ENCODE results near the gene EEFSEC.

Gene EEFSEC

DNA sequence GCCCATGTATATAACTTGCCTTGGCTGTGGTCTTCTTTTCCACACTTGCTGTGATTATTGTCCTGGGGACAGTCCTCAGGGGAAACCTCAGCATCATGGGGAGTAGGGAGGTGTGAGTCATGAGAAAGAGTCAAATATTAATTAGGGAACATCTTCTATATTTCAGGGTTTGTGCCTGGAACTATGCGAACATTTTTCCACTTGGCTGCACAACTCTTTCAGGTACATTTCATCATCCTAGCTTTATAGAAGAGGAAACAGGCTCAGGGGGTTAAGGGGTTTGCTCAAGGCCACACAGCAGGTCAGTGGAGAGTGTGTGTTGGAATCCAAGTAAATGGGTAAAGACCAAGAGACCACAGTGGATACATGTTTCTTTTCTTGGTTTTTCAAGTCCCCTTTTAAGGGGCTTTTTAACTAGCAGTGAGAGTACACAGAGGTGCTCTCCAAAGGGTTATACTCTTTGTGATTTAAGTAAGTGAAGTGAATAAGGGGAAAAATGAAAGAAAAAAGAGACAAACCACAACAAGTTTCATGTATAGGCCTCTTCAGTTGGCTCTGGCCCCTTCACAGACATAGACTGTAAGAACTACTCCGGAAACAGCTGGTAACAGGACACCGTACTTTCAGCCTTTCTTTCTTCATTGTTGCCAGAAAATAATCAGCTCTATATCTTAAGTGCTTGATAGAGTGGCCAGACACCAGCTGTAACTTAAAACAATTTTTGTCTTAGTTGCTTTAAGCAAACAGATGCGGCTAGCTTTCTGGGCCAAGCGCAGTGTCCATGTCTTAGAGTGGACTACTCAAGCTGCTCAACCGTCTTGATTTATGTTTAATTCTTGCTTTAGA is 64.6 kb downstream of the EEFSEC start:
- no peak for DNase-seq (ENCODE audit: low read depth)

DNA sequence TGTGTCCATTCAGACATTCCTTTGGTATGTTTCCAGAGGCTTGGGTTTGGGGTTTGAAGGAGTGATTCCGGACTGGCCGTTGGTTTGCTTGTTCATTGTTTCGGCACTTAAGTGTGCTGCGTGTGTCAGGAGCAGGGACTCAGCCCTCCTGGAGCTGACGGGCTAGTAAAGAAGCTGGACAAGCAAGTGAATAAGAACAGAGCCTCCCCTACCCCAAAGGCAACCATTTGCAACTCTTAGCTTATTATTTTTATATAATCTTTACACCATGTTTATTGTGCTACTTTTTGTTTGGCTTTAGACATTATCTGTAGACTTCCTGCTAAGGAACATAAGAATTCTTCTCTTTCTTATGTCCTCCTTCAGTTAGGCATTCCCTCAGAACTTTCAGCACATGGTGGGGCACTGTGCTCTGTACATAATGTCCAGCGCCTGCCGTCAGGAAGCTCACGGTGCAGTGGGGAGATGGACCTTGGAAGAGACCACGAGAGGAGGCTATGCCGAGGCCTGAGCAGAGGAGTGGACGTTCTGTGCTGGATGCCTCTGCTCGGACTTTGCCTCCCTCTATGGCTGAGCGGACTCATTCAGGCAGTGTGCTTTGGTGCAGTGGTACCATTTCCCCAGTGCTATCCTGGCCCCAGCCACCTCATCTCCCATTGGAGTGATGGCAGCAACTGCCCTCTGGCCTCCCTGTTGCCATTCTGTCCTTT is 65.4 kb downstream of the EEFSEC start:
- no peak for DNase-seq (ENCODE audit: low read depth)

DNA sequence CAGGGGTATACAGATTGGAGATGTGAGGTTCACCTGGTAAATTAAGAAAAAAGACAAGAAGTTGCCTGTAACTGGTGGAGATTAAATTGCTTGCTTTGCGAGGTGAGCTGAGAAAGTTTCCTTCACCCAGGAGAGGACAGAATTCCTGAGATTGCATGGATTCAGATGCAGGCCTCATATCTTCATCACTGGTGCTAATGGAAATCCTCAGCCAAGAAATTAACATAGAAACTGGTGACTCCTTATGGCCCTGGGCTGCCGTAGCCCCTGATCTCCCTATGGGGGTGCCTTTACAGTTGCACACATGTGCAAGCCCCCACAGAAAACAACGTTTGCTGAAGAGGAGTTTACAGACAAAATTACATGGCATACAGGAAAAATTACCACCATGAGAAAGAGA is 68.0 kb downstream of the EEFSEC start:
- no peak for DNase-seq (ENCODE audit: low read depth)

DNA sequence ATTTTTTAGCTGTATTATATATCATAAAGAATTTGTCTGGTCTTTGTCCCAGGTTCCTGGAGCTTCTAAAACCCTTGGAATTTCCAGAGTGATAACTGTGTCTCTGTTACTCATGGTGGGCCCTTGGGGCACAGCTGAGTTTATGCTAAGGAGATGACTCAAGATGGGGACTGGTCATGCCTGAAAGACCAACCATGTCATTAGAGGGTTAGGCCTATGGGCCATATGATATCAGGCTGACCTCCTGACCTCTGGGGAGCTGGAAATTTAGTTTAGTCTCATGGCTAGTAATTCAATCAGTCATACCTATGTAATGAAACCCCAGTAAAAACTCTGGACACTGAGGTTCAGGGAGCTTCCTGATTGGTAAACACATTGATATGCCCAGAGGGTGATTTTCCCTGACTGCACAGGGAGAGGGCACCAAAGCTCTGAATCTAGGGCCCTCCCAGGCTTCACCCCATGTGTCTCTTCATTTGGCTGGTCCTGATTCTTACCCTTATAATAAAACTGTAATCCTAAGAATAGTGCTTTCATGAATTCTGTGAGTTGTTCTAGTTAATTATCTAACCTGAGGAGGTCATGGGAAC is 69.6 kb downstream of the EEFSEC start:
- DNase-seq (ENCODE audit: low read depth), result no peak

DNA sequence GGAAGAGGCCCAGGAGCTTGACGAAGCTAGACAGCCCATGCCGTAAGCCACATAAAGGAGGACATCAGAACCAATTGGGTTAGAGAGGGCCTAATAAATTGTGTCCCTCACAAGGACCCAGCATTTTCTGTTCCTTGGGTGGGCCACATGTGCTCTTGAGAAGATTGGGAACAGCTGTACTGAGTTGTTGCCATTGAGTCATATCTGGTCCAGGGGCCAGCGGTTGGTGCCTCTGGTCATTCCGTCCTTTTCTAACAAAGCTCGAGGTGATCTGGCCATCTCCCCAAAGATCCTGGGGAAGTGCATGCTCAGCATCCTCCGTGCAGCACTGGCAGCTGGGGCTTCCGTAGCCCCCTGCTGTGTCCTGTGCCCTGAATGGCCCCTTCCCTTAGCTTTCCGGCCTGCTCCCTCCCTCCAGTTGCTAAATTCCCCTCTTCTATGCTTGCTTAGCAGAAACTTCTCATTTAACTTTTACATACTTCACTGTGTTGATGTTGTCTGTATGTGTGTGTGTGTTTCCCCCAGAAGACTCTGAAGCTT is 73.0 kb downstream of the EEFSEC start:
- DNase-seq (ENCODE audit: low read depth), result no peak

DNA sequence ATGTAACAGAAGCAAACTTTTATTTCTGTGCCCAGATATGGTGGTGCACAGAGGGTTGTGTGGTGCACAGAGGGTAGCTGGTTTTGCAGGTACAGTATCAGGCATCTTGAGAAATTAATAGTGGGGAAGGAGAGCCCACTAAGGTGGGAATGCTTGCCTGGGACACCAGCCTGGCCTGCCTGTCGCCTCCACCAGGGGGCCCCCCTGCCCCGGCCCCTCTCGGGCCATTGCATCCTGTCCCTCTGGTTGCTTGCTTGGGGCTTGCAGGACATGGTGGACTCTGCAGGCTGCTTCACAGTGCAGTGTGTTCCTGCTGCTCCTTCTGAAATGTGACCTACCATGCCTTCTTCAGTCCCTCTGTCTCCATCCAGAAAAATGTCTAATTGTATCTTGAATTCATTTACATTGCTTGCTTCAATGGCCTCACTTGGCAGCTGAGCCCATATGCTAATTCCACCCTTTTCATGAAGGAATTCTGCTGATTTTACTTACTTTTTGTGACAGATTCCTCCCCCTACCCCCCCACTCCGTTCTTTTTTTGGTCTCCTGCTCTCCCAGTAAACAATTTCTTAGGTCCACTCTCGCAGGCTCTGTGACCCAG is 73.6 kb downstream of the EEFSEC start:
- no peak for DNase-seq (ENCODE audit: low read depth)

DNA sequence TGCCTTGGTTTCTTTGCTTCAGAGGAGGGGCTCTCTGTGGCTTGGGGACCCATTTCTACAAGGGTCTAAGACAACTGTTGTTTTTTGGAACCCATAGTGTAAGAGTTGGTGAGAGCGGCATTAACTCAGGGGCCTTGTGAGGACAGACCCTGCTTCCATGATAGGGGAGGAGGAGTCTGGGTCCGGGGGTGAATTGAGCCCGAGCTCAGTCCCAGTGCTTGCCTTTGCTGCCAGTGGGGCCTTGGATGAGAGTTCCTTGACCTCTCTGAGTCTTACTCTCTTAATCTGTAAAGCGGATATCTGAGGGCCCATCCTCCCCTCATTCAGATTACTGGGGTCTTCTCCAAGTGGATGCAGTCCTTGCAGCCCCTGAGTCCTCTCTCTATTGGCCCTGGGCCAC is 74.2 kb downstream of the EEFSEC start:
- no peak for DNase-seq (ENCODE audit: low read depth)

DNA sequence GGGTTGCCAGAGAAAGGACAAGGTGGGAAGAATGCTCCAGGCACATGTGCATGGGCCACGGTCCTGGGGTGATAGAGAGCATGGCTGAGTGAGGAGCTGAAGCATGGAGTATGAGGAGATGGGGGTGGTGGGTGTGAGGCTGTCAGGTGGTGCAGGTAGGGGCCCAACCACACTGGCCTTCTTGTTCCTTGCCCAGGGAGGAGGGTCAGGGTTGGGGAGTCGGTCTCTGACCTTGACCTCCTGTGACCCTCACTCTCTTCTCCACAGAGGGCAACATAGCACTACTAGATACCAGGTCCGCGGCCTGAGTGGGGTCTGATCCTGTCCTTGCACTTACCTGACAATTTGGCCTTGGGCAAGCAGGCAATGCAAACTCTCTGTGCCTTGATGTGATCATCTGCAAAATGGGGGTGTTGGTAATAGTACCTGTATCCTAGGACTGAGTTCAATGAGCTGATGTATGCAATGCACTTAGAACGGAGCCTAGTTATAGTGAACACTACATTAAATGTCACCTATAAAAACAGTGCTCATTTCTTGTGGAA is 75.2 kb downstream of the EEFSEC start:
- no peak for DNase-seq (ENCODE audit: low read depth)

DNA sequence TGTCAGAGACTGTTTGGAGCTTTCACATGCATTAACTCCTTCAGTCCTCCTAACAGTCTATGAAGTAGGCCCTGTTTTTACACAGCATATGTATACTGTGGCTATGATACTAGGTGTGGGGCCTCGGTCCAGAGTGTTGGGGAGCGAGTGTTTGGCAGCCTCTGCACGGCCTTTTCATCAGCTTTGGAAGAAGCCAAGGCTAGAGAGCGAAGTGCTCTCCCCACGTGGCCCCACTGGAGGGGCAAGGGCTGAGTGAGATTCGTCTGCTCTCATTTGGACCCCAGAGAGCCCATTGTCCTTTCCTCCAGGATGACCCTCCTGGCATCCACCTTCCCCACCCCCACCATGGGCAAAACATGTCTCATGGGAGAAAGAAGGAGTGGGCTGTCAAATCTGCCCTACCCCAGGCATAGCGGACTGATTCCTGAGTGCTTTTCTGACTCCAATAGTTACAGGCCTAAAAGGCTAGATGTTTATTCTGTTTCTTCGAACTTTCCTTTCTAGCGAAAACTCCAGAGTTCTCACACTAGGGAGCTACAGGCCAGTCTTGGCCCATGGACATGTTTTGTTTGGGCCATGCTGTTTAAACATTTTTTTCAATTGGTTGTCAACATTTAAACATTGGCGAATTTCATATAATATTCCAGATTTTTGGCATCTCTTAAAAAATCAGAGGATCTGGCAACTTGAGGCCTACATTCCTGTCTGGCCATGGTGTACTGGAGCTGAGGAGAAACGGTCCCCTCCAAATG is 76.0 kb downstream of the EEFSEC start:
- no peak for DNase-seq (ENCODE audit: low read depth)

DNA sequence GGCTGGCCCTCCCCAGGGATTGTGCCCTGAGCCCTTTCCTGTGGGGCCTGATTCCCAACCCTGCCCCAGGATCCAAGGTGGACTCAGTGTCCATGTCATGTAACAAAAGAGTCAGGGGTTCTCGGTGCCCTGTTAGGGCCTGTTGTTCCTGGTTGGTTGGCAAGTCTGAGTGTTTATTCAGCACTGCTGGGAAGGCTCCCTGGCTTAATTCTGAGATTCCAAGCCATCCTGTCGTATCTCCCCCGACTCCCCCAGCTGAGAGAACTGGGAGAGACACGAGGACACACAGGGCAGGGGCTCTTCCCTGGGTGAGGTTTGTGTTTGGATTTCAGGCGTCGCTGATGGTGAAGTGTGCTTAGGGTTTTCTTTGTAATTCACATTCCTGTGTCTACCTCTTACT is 78.3 kb downstream of the EEFSEC start:
- DNase-seq (ENCODE audit: low read depth), result no peak

DNA sequence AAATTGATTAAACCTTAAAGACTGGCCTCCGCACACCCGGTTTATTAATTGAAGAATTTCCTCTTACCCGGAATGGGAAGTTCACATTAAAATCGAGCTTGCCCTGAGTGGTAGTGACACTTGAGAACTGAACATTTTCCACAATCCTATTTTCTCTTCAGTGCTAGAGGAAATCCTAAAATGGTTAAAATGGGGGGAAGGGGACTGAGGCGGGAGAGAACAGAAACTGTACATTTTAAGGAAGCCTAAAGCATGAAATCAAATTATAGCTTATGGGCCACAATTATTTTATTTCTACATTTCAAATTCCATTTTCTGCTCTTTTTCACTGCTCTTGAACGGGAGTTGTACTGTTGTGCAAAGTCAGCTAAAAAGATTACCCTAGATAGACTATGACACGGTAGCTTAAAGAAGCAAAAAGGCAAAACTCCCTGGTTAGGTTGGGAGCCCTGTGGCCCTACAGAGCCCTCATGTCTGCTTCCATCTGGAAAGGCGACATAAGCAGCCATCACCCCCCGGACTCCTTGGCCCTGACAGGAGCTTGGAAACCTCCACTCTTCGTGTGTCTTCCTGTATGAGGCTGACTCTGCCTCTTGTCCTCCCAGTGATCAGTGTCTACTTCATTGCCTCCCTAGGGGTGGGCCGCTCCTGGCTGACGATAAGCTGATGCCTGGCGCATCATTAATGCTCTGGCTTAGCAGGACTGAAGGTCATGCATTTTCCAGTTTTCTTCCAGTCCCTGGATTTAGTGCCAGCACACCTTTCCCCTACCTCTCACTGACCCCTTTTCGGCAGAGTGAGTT is 79.3 kb downstream of the EEFSEC start:
- DNase-seq (ENCODE audit: low read depth), result no peak

DNA sequence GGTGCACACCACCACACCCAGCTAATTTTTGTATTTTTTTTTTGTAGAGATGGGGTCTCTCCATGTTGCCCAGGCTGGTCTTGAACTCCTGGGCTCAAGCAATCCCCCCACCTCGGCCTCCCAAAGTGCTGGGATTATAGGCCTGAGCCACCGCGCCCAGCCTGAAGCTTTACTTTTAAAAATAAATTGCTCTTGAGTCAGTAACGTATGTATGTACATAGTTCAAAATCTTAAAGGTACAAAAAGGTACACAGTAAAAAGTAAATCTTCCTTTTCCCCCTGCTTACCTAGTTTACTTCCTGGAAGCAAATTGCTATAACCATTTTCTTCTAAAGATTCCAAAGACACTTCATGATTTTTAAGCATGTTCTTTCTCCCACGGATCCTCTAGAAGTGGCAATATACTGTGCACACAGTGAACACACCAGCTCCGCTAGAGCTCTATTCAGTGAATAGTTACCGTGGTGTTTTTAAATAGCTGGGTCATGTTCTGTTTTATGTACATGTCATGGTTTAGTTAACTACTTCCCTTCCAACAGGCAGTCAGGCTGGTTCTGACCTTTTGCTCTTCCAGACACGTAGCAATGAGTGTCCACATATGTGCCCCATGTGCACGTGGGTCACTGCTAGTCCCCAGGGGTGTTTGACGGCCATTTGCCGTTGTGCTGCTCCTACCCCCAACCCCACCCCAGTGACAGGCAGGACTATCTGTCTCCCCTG is 82.1 kb downstream of the EEFSEC start:
- DNase-seq (ENCODE audit: low read depth), result no peak

DNA sequence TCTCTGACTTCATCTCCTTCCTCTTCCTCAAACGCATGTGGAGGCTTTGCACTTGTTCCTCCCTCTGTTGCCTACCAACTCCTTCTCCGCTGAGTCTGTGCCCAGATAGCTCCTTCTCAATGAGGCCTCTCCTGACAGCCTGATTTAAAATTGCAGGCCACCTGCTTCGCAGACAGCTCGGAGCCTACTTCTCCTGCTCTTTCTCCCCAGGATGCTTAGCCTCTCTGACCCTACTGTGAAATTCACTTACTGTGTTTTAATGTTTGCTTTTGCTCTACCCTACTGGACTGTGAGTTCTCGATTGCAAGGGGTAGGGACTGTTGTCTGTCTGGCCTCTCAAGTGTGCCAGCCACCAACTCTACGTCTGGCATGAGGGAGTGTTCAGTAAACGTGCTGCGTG is 83.4 kb downstream of the EEFSEC start:
- no peak for DNase-seq (ENCODE audit: low read depth)

DNA sequence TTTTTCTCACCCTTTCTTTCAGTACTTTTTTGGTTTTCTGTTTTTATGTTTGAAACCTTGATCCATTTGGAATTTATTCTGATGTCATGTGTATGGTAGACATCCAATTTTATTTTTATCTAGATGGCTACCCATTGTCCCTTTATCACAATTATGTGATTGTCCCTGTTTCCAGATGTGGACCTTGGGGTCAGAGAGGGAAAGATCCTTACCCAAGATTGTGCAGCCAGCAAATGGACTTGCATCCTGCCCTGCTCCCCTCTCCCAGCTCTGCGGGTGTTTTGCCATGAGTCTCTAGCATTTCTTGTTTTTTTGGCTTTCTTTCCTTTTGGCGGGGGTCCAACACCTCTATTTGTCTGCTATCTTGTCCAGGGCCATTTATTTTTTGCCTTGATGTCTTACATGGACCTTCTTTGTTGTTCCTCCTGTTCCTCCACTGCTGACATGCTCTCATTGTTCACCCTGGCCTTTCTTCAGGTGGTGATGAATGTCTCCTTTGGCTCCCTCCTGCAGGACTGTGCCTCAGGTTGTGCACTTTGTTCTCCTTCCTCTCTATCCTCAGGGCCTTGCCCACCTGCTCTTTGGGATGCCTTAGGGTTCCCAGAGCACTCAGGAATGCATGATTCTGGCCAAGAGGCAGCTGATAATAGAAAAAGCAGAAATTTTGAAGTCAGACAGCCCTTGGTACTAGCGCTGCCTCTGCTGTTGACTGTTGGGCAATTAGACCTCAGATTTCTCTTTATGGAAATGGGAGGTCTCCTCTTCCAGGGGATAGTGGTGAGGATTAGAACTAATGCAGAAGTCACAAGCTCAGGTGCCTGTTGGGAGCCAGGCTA is 84.3 kb downstream of the EEFSEC start:
- no peak for DNase-seq (ENCODE audit: low read depth)

DNA sequence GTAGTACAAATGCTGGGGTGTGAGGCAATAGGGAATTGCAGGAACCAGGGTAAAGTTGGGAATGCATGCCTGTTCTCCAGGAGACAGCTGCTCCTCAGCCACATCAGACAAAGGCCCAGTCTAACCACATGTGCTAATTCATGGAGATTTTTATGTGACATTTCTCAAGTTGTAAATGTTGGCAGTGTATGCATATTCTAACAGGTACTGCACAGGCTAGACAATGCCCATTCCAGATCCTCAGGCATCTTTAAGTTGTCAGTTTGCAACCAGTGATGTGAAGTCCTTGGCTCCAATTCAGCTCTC is 84.9 kb downstream of the EEFSEC start:
- DNase-seq (ENCODE audit: low read depth), result no peak

DNA sequence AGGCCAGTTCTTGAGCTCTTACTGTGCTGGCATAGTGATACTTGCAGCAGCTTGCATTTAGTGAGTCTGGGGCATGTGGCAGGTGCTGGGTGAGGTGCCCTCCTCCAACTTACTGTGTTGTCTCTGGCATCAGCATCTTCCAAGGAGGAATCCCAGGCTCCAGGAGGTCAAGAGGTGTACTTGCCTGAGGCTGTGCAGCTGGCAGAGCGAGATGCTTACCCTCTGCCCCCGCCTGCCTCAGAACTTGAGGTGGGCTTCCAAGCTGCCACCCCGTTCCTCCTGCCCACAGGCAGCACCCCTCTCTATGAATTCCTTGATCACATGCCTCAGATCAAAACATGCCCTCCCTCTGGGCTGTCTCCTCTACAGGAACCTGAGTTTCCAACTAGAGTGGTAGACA is 86.0 kb downstream of the EEFSEC start:
- DNase-seq (ENCODE audit: low read depth), result no peak

DNA sequence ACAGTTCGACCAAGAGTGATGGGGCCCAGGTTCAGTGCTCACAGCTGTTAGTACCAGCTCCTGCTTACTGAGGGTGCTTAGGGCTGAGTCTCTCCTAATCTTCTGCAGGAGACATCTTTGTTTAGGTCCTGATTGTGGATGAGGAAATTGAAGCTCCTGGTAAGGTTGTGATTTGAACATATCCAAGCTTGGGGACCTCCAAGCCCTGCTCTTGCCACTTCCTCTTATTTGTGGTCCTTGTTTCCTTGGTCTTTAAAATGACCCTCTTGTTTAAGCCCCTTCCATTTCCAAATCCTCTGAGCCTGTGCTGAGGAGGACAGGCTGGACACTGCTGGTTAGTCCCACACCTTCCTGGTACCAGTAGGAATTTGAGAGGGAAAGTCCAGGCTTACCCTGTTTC is 87.0 kb downstream of the EEFSEC start:
- DNase-seq (ENCODE audit: low read depth), result no peak

DNA sequence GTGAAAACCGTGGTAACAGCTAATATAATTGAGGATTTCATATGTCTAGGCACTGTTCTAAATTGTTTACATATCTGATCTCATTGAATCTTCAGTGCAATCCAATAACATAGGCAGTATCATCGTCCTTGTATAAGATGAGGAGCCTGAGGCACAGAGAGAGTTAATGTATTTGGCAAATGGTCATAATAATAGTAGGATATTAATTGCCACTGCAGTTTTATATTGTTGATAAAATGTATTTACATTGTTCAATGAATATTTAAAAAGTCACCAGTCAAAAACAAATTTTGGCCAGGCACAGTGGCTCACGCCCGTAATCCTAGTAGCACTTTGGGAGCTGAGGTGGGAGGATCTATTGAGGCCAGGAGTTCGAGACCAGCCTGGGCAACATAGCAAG is 88.5 kb downstream of the EEFSEC start:
- no peak for DNase-seq (ENCODE audit: low read depth)

Measured in stimulated activated CD4-positive, alpha-beta T cell treated with anti-CD3 and anti-CD28 coated beads, Interleukin-2, amount 100 ng/mL, for 4 hours (primary cell).